K562 (cell line): ENCODE measurements around the gene HOXC12. TPM values are rescaled to one million over a fixed set of nuclear protein-coding genes. Genes with fewer than 3 reads are reported as not detected.

ENCODE experiments used
- CCNT2 ChIP-seq: IDR thresholded peaks from 2 replicates; pipeline ENCODE4 v1.6.1; 2011; ENCODE audit warnings: borderline replicate concordance, low read depth, mild to moderate bottlenecking, moderate library complexity, mixed read lengths, low read length; ENCODE audit not compliant: insufficient read length; ENCODE audit errors: extremely low read depth
- GTF2F1 ChIP-seq: IDR thresholded peaks from 2 replicates; pipeline ENCODE4 v1.6.1; 2011; ENCODE audit warnings: low read depth, low read length, improper control_type of control experiment
- MXI1 ChIP-seq: IDR thresholded peaks from 2 replicates; pipeline ENCODE4 v1.6.1; 2011; ENCODE audit warnings: low read depth, mild to moderate bottlenecking, improper control_type of control experiment, low read length
- OTX1 ChIP-seq: fragments of 450-650 bp; formaldehyde crosslinking; IDR thresholded peaks from 2 replicates; pipeline ENCODE4 v1.4.0; 2022; ENCODE audit warnings: mild to moderate bottlenecking
- PML ChIP-seq: IDR thresholded peaks from 2 replicates; pipeline ENCODE4 v1.6.1; 2012; ENCODE audit warnings: low read length, inconsistent platforms
- PTRF ChIP-seq: fragments of 450-650 bp; IDR thresholded peaks from 2 replicates; pipeline ENCODE4 v1.6.1; 2016; ENCODE audit warnings: mild to moderate bottlenecking, missing genetic modification characterization, missing compliant biosample characterization
- SIRT6 ChIP-seq: IDR thresholded peaks from one replicate; pipeline ENCODE4 v1.6.1; 2012; ENCODE audit warnings: low read depth, mild to moderate bottlenecking, control low read depth, inconsistent platforms, low read length, moderate library complexity
- SRSF7 ChIP-seq: fragments of 200-400 bp; formaldehyde crosslinking; optimal IDR thresholded peaks from 2 replicates; pipeline ENCODE3; 2017; ENCODE audit warnings: mild to moderate bottlenecking, low read depth, low read length
- TCF7 ChIP-seq: sonication (generic); IDR thresholded peaks from 2 replicates; pipeline ENCODE4 v1.6.1; 2016; ENCODE audit warnings: antibody characterized with exemption, borderline replicate concordance
- ZC3H11A ChIP-seq: IDR thresholded peaks from 2 replicates; pipeline ENCODE4 v1.6.1; 2012; ENCODE audit warnings: low read depth, low read length, improper control_type of control experiment
- ZFX ChIP-seq: sonication (generic); formaldehyde crosslinking; IDR thresholded peaks from 2 replicates; pipeline ENCODE4 v1.8.0; 2022; ENCODE audit warnings: mild to moderate bottlenecking, missing genetic modification reagents, moderate library complexity
- ZNF224 ChIP-seq: sonication (generic); formaldehyde crosslinking; IDR thresholded peaks from 2 replicates; pipeline ENCODE4 v1.8.0; 2022; ENCODE audit warnings: mild to moderate bottlenecking, missing genetic modification reagents
- ZNF23 ChIP-seq: fragments of 250-450 bp; sonication (Bioruptor Pico); IDR thresholded peaks from 2 replicates; pipeline ENCODE4 v1.4.0; 2020; ENCODE audit warnings: mild to moderate bottlenecking
- ZNF3 ChIP-seq: fragments of 250-450 bp; sonication (Bioruptor Pico); IDR thresholded peaks from 2 replicates; pipeline ENCODE4 v1.5.0; 2021; ENCODE audit warnings: mild to moderate bottlenecking, moderate library complexity
- polyA plus RNA-seq, 8 experiments: library from polyadenylated mRNA; depleted of rRNA in 4 of 8; stranded (reverse) in 5 of 8; unstranded in 3 of 8; fragments of >200 nt; fragmentation: Nextera tagmentation in 2 of 8; fragmentation: Illumina TruSeq in 1 of 8; extraction: Ambion mirVana in 2 of 8; extraction: Trizol in 1 of 8; gene quantifications; 2 replicates each; pipeline versions ENCODE4 v1.2.1 to v1.2.3, GENCODE V29; 2011 to 2014; ENCODE audit warnings: inconsistent platforms in 1 of 8, missing spikeins in 1 of 8
- total RNA-seq, 7 experiments: library from RNA; depleted of rRNA in 6 of 7; stranded (reverse); fragments of >200 nt in 6 of 7; fragmentation: Illumina TruSeq in 2 of 7; extraction: Trizol in 2 of 7; gene quantifications; 2 replicates each; pipeline versions ENCODE4 v1.2.1 to v1.2.3, GENCODE V29; 2011 to 2021; ENCODE audit warnings: low replicate concordance in 1 of 7
- TF ChIP-seq, protein P1 (sequence below): fragments of 250-450 bp; sonication (Bioruptor Pico); IDR thresholded peaks from 2 replicates; pipeline ENCODE4 v1.5.0; 2021; ENCODE audit warnings: mild to moderate bottlenecking, moderate library complexity
- TF ChIP-seq, protein P2 (sequence below): fragments of 200-800 bp; sonication (Bioruptor generic); IDR thresholded peaks from 2 replicates; pipeline ENCODE4 v1.6.1; 2017; ENCODE audit warnings: missing genetic modification characterization, missing compliant biosample characterization
- TF ChIP-seq, protein P3 (sequence below): fragments of 250-450 bp; sonication (Bioruptor Pico); IDR thresholded peaks from 2 replicates; pipeline ENCODE4 v1.8.0; 2021; ENCODE audit warnings: mild to moderate bottlenecking, moderate library complexity
- TF ChIP-seq, protein P4 (sequence below): sonication (generic); formaldehyde crosslinking; IDR thresholded peaks from 2 replicates; pipeline ENCODE4 v1.8.0; 2022; ENCODE audit warnings: missing genetic modification reagents, mild to moderate bottlenecking, borderline replicate concordance

HOXC12 gene
- total and polyA plus RNA-seq, 9 of the 15 experiments (the other 6 are each of a cell fraction or from before 2014, with no cell fraction given): 0.04 to 0.36 (median 0.11) TPM; not detected in 1

DNA sequence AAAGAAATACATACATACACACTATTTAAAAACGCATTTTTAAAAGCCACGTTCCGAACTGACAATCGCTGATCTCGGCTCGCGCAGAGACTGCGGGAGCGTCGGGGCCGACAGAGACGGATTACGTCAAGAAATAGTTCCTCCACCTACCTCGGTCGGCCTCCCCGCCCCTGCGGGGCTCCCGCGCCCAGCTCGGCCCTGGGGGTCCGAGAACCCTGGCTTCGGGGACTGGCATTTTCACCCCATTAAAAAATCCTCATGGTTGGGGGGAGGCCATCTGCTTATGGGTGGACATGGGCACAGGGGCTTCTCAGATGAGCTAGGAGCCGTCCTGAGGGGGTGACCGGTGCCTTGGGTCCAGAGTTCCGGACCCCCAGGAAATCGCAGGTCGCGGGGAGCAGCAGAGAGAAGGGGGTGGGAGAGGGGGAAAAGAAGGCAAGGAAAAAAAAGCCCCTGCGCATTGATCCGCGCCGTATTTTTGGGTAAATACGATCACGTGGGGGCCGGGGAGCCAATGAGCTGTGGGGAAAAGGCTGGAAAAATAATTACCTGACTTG is 44.9 kb downstream of the HOXC12 start (continued):
- TF ChIP-seq, protein P1, sequence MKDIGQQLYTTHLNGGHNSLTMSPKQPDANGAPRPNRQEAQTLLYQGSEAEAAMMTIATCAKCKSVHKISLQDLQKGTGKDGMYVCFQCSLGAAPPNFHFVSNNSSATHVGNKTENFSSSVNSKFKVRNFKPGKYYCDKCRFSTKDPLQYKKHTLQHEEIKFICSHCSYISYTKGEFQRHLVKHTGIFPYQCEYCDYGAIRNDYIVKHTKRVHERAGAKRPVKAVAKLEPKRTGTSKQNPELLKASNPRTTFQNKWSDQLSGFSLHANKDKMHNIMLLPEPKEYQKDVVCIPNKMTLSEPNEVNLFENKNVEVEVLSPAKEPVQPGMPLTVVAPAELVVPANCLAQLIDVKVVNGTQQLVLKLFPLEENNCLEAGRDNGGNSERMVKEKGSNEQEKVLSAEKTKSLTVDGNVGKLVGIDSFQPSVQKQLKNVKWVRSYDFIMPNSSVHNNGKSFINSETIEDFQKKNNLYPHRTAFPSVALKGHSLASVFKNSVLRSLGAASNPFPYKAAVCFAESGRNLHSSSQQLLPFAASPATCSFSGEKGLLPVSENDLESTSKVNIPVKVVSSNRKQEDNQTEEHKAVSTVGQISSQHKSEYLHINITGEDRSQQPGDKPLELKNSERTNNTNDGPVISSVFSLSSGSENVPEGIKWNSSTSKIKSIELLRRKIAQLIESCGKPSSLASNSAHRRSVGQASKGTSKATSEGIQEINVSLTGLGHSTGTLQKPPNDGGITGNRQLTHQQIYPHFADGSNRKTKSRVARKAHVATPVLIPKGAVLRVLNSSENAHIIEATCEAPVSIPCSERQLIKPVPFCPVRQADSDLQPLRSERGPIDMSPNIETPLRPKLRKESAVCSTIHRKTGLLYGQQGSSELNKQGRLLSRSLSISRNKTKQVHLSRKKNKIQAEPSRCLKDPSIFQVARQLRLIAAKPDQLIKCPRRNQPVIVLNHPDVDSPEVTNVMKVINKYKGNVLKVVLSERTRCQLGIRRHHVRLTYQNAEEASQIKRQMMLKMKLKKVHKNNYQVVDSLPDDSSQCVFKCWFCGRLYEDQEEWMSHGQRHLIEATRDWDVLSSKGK (CRISPR knock-in tag): no peak
- TF ChIP-seq PML (no peak), ZNF224 (CRISPR knock-in tag) (no peak), GTF2F1 (0 out of 2 replicates have a peak, but pooled peaks have one; percentile 45), ZFX (CRISPR knock-in tag) (no peak), SIRT6 (no peak), ZNF3 (CRISPR knock-in tag) (no peak), ZNF23 (CRISPR knock-in tag) (no peak), OTX1 (CRISPR knock-in tag) (no peak), PTRF (tag) (no peak), ZC3H11A (no peak), TCF7 (no peak), MXI1 (no peak), SRSF7 (no peak), CCNT2 (no peak)
- TF ChIP-seq, protein P2, sequence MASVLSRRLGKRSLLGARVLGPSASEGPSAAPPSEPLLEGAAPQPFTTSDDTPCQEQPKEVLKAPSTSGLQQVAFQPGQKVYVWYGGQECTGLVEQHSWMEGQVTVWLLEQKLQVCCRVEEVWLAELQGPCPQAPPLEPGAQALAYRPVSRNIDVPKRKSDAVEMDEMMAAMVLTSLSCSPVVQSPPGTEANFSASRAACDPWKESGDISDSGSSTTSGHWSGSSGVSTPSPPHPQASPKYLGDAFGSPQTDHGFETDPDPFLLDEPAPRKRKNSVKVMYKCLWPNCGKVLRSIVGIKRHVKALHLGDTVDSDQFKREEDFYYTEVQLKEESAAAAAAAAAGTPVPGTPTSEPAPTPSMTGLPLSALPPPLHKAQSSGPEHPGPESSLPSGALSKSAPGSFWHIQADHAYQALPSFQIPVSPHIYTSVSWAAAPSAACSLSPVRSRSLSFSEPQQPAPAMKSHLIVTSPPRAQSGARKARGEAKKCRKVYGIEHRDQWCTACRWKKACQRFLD (CRISPR knock-in tag): 0 out of 2 replicates have a peak, but pooled peaks have one; percentile 9
- TF ChIP-seq, protein P3, sequence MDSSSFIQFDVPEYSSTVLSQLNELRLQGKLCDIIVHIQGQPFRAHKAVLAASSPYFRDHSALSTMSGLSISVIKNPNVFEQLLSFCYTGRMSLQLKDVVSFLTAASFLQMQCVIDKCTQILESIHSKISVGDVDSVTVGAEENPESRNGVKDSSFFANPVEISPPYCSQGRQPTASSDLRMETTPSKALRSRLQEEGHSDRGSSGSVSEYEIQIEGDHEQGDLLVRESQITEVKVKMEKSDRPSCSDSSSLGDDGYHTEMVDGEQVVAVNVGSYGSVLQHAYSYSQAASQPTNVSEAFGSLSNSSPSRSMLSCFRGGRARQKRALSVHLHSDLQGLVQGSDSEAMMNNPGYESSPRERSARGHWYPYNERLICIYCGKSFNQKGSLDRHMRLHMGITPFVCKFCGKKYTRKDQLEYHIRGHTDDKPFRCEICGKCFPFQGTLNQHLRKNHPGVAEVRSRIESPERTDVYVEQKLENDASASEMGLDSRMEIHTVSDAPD (CRISPR knock-in tag): no peak
- TF ChIP-seq, protein P4, sequence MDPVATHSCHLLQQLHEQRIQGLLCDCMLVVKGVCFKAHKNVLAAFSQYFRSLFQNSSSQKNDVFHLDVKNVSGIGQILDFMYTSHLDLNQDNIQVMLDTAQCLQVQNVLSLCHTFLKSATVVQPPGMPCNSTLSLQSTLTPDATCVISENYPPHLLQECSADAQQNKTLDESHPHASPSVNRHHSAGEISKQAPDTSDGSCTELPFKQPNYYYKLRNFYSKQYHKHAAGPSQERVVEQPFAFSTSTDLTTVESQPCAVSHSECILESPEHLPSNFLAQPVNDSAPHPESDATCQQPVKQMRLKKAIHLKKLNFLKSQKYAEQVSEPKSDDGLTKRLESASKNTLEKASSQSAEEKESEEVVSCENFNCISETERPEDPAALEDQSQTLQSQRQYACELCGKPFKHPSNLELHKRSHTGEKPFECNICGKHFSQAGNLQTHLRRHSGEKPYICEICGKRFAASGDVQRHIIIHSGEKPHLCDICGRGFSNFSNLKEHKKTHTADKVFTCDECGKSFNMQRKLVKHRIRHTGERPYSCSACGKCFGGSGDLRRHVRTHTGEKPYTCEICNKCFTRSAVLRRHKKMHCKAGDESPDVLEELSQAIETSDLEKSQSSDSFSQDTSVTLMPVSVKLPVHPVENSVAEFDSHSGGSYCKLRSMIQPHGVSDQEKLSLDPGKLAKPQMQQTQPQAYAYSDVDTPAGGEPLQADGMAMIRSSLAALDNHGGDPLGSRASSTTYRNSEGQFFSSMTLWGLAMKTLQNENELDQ (CRISPR knock-in tag): no peak
